Activated naive CD4-positive, alpha-beta T cell (primary cell): ENCODE measurements around the gene GSTP1.

ENCODE experiments used
- DNase-seq, 4 experiments: peaks; one replicate each; lab custom pipeline; 2025; lab: John Stamatoyannopoulos, UW

Gene GSTP1

DNA sequence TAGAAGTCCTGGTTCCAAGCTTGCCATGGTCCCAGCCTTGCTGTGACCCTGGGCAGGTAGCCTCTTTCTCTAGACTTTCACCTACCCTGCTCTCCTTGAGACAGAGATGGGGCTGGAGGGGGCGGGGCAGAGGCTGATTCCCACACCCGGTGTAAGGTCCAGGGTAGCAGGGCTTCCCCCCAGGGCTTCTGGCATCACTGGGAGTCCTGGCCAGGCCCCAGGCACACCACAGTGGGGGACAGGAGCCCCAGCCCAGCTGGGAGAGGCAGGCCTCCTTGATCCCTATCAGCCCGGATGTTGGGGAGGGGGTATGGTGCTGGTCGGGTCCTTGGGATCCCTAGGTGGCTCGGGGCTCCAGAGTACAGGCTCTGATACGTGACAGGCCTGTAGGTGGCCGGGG is 47.8 kb downstream of the GSTP1 start:
- DNase-seq: no peak

DNA sequence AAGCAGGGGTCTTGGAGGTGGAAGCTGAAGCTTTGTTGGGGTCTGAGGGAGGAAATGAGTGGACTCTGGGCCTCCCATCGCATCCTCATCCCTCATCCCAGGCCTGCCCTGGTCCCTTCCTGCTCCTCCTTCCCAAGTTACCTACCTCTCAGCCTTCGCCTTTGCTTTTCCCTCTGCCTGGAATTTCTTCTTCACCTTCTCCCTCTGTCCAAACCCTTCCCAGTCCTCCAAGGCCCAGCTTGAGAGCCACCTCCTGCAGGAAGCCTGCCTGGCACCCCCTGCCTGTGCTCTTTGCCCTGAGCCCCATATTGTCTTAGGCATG is 48.2 kb downstream of the GSTP1 start:
- DNase-seq: no peak

DNA sequence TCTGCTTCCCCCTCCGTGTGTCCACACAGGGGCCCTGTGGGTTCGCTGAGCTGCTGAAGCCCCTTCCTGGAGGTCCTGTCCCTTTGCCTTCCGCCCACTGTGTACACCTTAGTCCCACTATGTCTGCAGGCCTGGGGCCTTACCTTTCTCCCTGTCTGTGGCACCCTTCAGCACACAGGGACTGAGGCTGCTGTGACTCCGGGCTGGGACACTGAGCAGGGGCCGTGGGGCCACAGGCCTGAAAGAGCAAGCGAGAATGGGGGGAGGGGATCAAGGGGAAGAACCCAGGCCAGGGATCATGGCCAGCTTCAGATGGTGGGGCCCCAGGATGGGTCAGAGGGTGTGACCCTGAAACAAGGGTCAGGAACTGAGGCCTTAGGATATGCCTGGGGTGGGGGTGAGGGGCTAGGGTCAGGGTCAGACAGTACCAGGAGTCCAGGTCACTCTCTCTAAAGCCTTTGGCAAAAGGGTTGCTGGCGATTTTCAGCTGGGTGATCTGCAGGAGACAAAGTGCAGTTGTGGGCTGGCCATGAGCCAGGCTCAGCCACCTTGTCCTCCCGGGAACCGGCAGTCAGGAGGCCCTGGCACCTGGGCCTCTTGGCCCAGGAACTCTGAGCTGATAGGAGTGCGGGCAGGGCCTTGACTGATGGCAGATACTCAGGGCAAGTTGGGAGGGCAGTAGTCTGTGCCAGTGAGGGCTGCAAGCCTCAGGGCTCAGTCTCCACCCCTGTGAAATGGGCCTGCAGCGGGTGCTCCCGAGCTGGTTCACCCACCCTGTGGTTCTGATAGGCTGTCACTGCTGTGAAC is 48.8 kb downstream of the GSTP1 start:
- no peak for DNase-seq

DNA sequence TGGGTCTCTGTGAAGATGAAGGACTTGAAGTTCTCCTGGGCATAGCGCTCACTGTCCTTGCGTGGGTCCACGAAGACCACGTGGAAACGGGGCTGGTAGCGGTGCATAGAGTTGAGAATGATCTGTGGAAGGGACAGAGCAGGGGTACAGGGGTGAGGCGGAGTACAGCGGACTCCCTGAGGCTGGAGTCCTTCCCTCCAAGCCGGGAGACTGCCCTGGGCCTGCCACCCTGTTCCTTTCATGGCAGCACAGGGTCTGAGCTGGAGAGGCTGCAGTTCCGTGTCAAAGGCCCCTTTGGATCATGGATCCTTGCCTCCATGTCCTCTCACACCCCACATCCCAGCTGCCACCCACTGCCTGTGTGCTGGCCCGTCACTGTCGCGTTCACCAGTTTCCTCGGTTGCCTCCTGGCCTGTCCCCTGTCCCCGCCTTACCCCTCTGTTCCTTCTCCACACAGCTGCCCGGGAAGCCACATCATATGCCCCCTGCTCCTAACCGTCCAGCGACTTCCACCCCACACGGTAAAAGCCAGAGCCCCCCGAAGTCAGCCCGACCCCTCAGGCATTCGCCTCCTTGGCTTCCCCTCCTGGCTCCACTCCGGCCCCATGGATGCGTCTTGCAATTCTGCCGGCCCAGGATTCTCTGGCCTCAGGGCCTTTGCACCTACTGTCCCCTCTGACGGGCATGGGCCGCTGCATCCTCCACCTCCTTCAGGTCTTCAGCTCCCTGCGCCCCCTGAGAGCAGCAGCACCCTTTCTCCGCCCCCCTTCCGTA is 49.6 kb downstream of the GSTP1 start:
- no peak for DNase-seq

DNA sequence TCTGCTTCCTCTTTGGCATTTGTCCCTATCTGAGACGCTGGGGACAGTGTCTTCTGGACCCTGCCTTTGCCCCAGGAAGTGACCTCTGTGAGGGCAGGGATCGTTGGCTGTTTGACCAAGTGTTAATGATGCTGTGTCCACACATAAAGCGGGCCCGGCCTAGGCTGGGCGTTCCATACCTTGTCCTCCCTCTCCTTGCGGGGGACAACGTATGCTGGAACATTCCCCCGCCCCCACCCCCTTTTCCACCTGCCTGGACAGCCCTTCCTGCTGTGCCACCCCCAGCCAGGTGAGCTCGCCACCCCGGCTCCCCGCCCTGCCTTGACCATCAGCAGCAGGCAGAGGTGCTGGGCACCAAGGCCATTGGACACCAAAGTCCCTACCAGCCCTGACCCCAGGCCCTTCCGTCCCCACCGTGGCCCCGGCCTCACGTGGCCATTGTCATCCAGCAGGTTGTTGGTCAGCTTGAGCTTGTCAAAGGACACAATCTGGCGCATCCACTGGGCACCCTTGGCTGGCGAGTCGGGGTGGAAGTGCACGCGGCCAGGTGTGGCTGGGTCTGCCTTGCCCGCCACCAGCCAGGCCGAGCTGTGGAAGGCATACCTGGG is 50.2 kb downstream of the GSTP1 start:
- DNase-seq: no peak

DNA sequence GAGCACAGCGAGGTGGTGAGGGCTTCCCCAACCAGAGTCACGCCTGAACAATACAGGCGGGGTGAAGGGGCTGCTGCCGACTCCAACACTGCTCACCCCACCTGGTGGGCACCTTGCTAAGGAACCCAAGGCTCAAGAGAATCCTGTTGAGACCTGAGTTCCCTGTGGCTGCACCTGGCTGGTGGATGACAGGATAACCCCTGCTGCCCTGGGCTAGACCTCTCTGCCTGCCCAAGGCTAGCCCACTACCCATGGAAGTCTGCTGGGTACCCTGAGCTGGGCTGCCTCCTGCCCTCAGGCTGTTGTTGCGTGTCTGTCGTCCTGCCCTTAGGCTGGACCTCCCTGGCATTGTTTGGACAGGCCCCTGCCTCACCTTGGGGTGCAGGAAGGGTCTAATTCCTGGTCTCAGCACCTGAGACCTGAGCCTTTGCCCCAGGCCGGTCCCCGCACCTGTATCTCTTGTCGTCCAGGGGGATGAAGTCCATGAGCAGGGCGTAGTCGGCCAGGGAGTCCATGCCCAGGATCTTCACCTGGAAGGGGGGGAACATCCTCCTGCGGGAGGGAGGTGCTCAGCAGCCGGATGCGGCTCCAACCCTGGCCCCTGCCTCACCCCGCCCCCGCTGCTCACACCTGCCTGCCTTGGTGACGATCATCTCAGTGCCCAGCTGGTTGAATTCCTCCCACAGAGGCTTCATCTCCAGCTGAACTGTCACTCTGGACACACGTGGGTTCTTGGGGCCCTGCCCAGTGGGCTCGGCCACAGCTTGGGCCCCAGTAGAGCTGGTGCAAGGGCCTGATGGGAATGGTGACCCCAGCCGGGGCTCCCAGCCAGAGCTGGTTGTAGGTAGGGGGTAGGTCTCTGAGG is 51.0 kb downstream of the GSTP1 start:
- no peak for DNase-seq

DNA sequence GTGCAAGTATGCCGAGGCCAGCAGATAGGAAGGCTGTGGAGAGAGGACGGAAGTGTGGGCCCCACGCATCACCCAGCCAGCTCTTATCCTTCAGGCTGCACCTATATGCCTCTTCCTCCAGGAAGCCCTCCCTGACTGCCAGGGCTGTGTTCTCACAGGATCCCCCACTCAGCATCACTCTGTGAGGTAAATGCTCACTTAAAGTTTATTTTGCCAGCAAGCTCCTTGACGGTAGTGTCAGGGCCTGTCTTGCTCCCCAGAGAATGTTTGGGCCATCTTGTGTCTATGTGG is 51.6 kb downstream of the GSTP1 start:
- no peak for DNase-seq
